Fibroblast of villous mesenchyme (primary cell): ENCODE measurements around the gene NDUFS2. TPM values are rescaled to one million over a fixed set of nuclear protein-coding genes. Genes with fewer than 3 reads are reported as not detected.
A peak's percentile ranks its signal among the peaks of the same experiment; 100 is the strongest.

Experiments used
- DNase-seq: peaks from one replicate; pipeline ENCODE4 v3.0.0-alpha.2; 2010; ENCODE audit warnings: low read depth
- H3K4me3 ChIP-seq: 2 replicates; pipeline ENCODE4 v1.5.1; 2011; ENCODE audit warnings: low read depth, mild to moderate bottlenecking, low read length
- CTCF ChIP-seq: IDR thresholded peaks from 2 replicates; pipeline ENCODE4 v1.5.1; 2012; ENCODE audit warnings: low read depth, mild to moderate bottlenecking, low read length; ENCODE audit not compliant: insufficient read depth
- total RNA-seq: library from RNA; depleted of rRNA; stranded (reverse); fragments of >200 nt; gene quantifications from 2 replicates; pipeline ENCODE4 v1.2.3, GENCODE V29; 2012

Gene NDUFS2
- total RNA-seq, 1 donor, result 105 TPM

- H3K4me3 ChIP-seq, result no peak overlapping the region
- DNase-seq, result no peak
- TF ChIP-seq CTCF, result no peak
These were observed 12.2 kb downstream of the NDUFS2 start for GRCh38 chr1:161214369-161214768.

- TF ChIP-seq CTCF, result no peak
- no peak for DNase-seq
- H3K4me3 ChIP-seq, result no peak within 1 kb of the TSS
These were observed 12.9 kb downstream of the NDUFS2 start, which contains the start of gene FCER1G for GRCh38 chr1:161215076-161215475. Gene FCER1G (plus strand): TSS chr1:161215295. CDS start chr1:161215322, 27 bp downstream.

GRCh38 chr1:161216945-161217712, 15.0 kb downstream of the NDUFS2 start:
- TF ChIP-seq CTCF, result no peak
- DNase-seq, result peak; percentile 83
- no peak overlapping the region for H3K4me3 ChIP-seq

GRCh38 chr1:161217831-161218230, 15.7 kb downstream of the NDUFS2 start:
- H3K4me3 ChIP-seq, result no peak overlapping the region
- no peak for DNase-seq
- no peak for TF ChIP-seq CTCF

GRCh38 chr1:161218301-161219077, 16.3 kb downstream of the NDUFS2 start:
- H3K4me3 ChIP-seq, result no peak overlapping the region
- no peak for TF ChIP-seq CTCF
- DNase-seq, result no peak

- no peak for TF ChIP-seq CTCF
- DNase-seq, result no peak
- H3K4me3 ChIP-seq, result no peak overlapping the region
These were observed 17.1 kb downstream of the NDUFS2 start for GRCh38 chr1:161219078-161219892.
